Epithelial cell of proximal tubule (primary cell): ENCODE measurements around the gene GMPR2. TPM values are rescaled to one million over a fixed set of nuclear protein-coding genes. Genes with fewer than 3 reads are reported as not detected.

ENCODE experiments used
- DNase-seq: peaks from one replicate; pipeline ENCODE4 v3.0.0-alpha.2; 2011; ENCODE audit warnings: low read depth
- H3K4me3 ChIP-seq: 2 replicates; pipeline ENCODE4 v1.5.1; 2011; ENCODE audit warnings: low read depth, mild to moderate bottlenecking, low read length
- CTCF ChIP-seq: conservative IDR thresholded peaks from 2 replicates; pipeline ENCODE4 v1.5.1; 2012; ENCODE audit warnings: low read depth, mild to moderate bottlenecking, low read length
- total RNA-seq: library from RNA; depleted of rRNA; stranded (reverse); fragments of >200 nt; gene quantifications from 2 replicates; pipeline ENCODE4 v1.2.3, GENCODE V29; 2015

The GMPR2 gene
- total RNA-seq, 1 donor from 2014 or later = 136 TPM

GRCh38 chr14:24285351-24285750 lies 52.6 kb downstream of the GMPR2 start:
- H3K4me3 ChIP-seq = no peak overlapping the region
- no peak for TF ChIP-seq CTCF
- DNase-seq = no peak

GRCh38 chr14:24286996-24287395 lies 54.3 kb downstream of the GMPR2 start:
- H3K4me3 ChIP-seq = no peak overlapping the region
- no peak for DNase-seq
- TF ChIP-seq CTCF = no peak

Other genes starting within 250 kb of the GMPR2 start
- 13.6 and 14.8 TPM in 2 replicates for gene DHRS4L2, start 244.0 kb upstream of the GMPR2 start, total RNA-seq
- gene CARMIL3, start 180.9 kb upstream of the GMPR2 start, total RNA-seq = 0.07 TPM in 1 of 2 replicates, not detected in the other
- gene CPNE6, start 161.4 kb upstream of the GMPR2 start, total RNA-seq = not detected in 2 replicates
- gene PCK2, start 138.6 kb upstream of the GMPR2 start, total RNA-seq = 40.0 and 47.7 TPM in 2 replicates
- 42.6 and 51.2 TPM in 2 replicates for gene DCAF11, start 118.2 kb upstream of the GMPR2 start, total RNA-seq
- 0.87 and 1.2 TPM in 2 replicates for gene NRL, start 118.0 kb upstream of the GMPR2 start, total RNA-seq
- not detected in 2 replicates for gene FITM1, start 102.3 kb upstream of the GMPR2 start, total RNA-seq
- 266 and 385 TPM in 2 replicates for gene PSME1, start 96.7 kb upstream of the GMPR2 start, total RNA-seq
- 22.3 and 31.8 TPM in 2 replicates for gene EMC9, start 91.3 kb upstream of the GMPR2 start, total RNA-seq
- gene PSME2, start 86.3 kb upstream of the GMPR2 start, total RNA-seq = 156 and 168 TPM in 2 replicates
- gene RNF31, start 85.4 kb upstream of the GMPR2 start, total RNA-seq = 42.3 and 79.4 TPM in 2 replicates
- 26.8 and 45.1 TPM in 2 replicates for gene IRF9, start 71.7 kb upstream of the GMPR2 start, total RNA-seq
- 122 and 158 TPM in 2 replicates for gene REC8, start 60.8 kb upstream of the GMPR2 start, total RNA-seq
- 60.4 and 102 TPM in 2 replicates for gene IPO4, start 44.1 kb upstream of the GMPR2 start, total RNA-seq
- 54.4 and 84.1 TPM in 2 replicates for gene TM9SF1, start 37.5 kb upstream of the GMPR2 start, total RNA-seq
- gene TSSK4, start 27.2 kb upstream of the GMPR2 start, total RNA-seq = not detected in 2 replicates
- gene CHMP4A, start 19.4 kb upstream of the GMPR2 start, total RNA-seq = 42.8 and 88.4 TPM in 2 replicates
- gene MDP1, start 16.9 kb upstream of the GMPR2 start, total RNA-seq = 15.6 and 26.1 TPM in 2 replicates
- gene NEDD8, start 562 bp upstream of the GMPR2 start, total RNA-seq = 219 and 220 TPM in 2 replicates
- 43.2 and 53.2 TPM in 2 replicates for gene TINF2, start 9.7 kb downstream of the GMPR2 start, total RNA-seq
- gene TGM1, start 30.2 kb downstream of the GMPR2 start, total RNA-seq = 0.63 and 0.94 TPM in 2 replicates
- gene RABGGTA, start 38.7 kb downstream of the GMPR2 start, total RNA-seq = 32.7 and 39.0 TPM in 2 replicates
- gene DHRS1, start 66.9 kb downstream of the GMPR2 start, total RNA-seq = 25.7 and 26.4 TPM in 2 replicates
- 17.1 and 32.6 TPM in 2 replicates for gene NOP9, start 66.9 kb downstream of the GMPR2 start, total RNA-seq
- gene CIDEB, start 75.0 kb downstream of the GMPR2 start, total RNA-seq = 2.0 and 3.6 TPM in 2 replicates
- gene LTB4R2, start 77.2 kb downstream of the GMPR2 start, total RNA-seq = 1.3 and 2.7 TPM in 2 replicates
- 0.06 and 4.0 TPM in 2 replicates for gene LTB4R, start 78.6 kb downstream of the GMPR2 start, total RNA-seq
- 1.6 and 8.0 TPM in 2 replicates for gene ADCY4, start 102.1 kb downstream of the GMPR2 start, total RNA-seq
- 6.4 and 7.6 TPM in 2 replicates for gene RIPK3, start 107.1 kb downstream of the GMPR2 start, total RNA-seq
- gene NFATC4, start 135.3 kb downstream of the GMPR2 start, total RNA-seq = 4.5 and 30.2 TPM in 2 replicates
- 3.4 and 6.2 TPM in 2 replicates for gene NYNRIN, start 166.1 kb downstream of the GMPR2 start, total RNA-seq
- gene CBLN3, start 196.7 kb downstream of the GMPR2 start, total RNA-seq = 0.43 and 1.3 TPM in 2 replicates
- gene KHNYN, start 197.0 kb downstream of the GMPR2 start, total RNA-seq = 38.3 and 41.6 TPM in 2 replicates
- gene SDR39U1, start 209.8 kb downstream of the GMPR2 start, total RNA-seq = 27.4 and 36.9 TPM in 2 replicates